Heart right ventricle (tissue), 16 donors: ENCODE results near the gene HRH2. TPM values are rescaled to one million over a fixed set of nuclear protein-coding genes. Genes with fewer than 3 reads are reported as not detected.
A peak's percentile ranks its signal among the peaks of the same experiment; 100 is the strongest.

Source experiments
- ATAC-seq, 8 donors: fragments of 200-7000 bp; cut with Tn5 transposase; one replicate each; pipeline ENCODE4 v1.9.1; 2020; ENCODE audit warnings: mild to moderate bottlenecking in 8 of 8, moderate library complexity in 8 of 8, moderate number of reproducible peaks in 1 of 8
- DNase-seq, 2 donors: peaks; one replicate each; pipeline ENCODE4 v3.0.0-alpha.2; 2020
- H3K27ac ChIP-seq, 10 donors: fragments of 200-600 bp; sonication (generic) in 2 of 10; one replicate each; pipeline versions ENCODE4 v1.5.0 to v1.8.0; 2020 to 2022; ENCODE audit warnings: mild to moderate bottlenecking in 3 of 10
- H3K27me3 ChIP-seq, 7 donors: fragments of 200-600 bp; one replicate each; pipeline ENCODE4 v1.8.0; 2021 to 2022; ENCODE audit warnings: mild to moderate bottlenecking in 2 of 7
- H3K36me3 ChIP-seq, 9 donors: fragments of 200-600 bp; sonication (generic) in 1 of 9; one replicate each; pipeline versions ENCODE4 v1.5.0 to v1.8.0; 2020 to 2022; ENCODE audit warnings: mild to moderate bottlenecking in 2 of 9
- H3K4me1 ChIP-seq, 9 donors: fragments of 200-600 bp; sonication (generic) in 1 of 9; one replicate each; pipeline versions ENCODE4 v1.5.0 to v1.8.0; 2020 to 2022; ENCODE audit warnings: mild to moderate bottlenecking in 4 of 9
- H3K4me3 ChIP-seq, 10 donors: fragments of 200-600 bp; sonication (generic) in 2 of 10; one replicate each; pipeline versions ENCODE4 v1.5.0 to v1.8.0; 2020 to 2022; ENCODE audit warnings: mild to moderate bottlenecking in 7 of 10, moderate library complexity in 2 of 10
- H3K9me3 ChIP-seq, 11 donors: fragments of 200-600 bp in 10 of 11; sonication (generic) in 2 of 11; one replicate each; pipeline versions ENCODE4 v1.5.0 to v1.8.0; 2013 to 2022; ENCODE audit warnings: mild to moderate bottlenecking in 2 of 11, control low read depth in 1 of 11, moderate library complexity in 1 of 11
- CTCF ChIP-seq, 9 donors: fragments of 200-600 bp; sonication (generic) in 2 of 9; IDR thresholded peaks; one replicate each; pipeline versions ENCODE4 v1.5.0 to v1.8.0; 2021 to 2022; ENCODE audit warnings: antibody characterized with exemption in 9 of 9, mild to moderate bottlenecking in 5 of 9, moderate library complexity in 1 of 9
- WGBS, 2 donors: extraction: QIAGEN DNeasy Blood & Tissue Kit; methylation state at CpG; one replicate each; pipeline ENCODE4 v1.1.7; 2013; ENCODE audit warnings: inconsistent platforms in 1 of 2; 5-methylcytosine and 5-hydroxymethylcytosine counted together
- intact Hi-C, 10 donors: fragments of 100-400 bp; cut with DNase I; formaldehyde crosslinking; loops; one replicate each; pipeline versions ENCODE4 v1.11.1 to v1.14.2; 2022
- polyA plus RNA-seq, 2 donors: library from polyadenylated mRNA; stranded (reverse); fragments of 200-250 nt; gene quantifications; one replicate each; pipeline ENCODE4 v1.2.3, GENCODE V29; 2013
- total RNA-seq, 10 donors: library from RNA; stranded (reverse); fragmentation: NEBNext Ultra II Directional in 3 of 10; extraction: Animal tissue kit (Norgen Biotek cat#: 25700) in 3 of 10; gene quantifications; one replicate each; pipeline versions ENCODE4 v1.2.1 to v1.2.4, GENCODE V29; 2021 to 2023
- donor health status: Arrhythmogenic right ventricular cardiomyopathy.
- donor health status: ischemic (EF 13 %, LVEDD 7.1; RV severe dilation, severe dysfunction).
- donor health status: healthy with polysubstance abuse.
- donor health status: DM: no; HTN: yes; CAD: no.
- donor health status: DM: no; HTN: no; CAD: no.
- donor health status: ischemic (EF 25% LVEDD 6.9; RV normal size, moderate dysfunction).
- donor health status: ischemic (EF 25% LVEDD 5.7; RV mildly dilated, moderate dysfunction).
- donor health status: healthy.
- donor health status: DM: yes; HTN: yes; CAD: no.
- donor health status: Ischemic cardiomyopathy.
- donor health status: ischemic (EF 35%, LVEDD 5.7; RV mildly dilated, moderate dysfunction).
- donor health status: nonischemic (EF 11% LVEDD 7.7; RV severe dilation, severe dysfunction).
- donor health status: DM: yes; HTN: yes; CAD: no.
- donor health status: PGD.
- donor health status: ischemic (EF 29% LVEDD 5.4; RV normal size, mild dysfunction).
- donor health status: nonischemic (EF 23%, LVEDD 6.1; RV moderate dilation, normal function).

Gene HRH2
- total and polyA plus RNA-seq, 12 donors = 12.2 to 78.7 (median 50.6) TPM

GRCh38 chr5:175670372-175670771, 12.5 kb downstream of the HRH2 start:
- Histone ChIP-seq H3K27me3 (no peaks in the 10 kb centered on the region), H3K4me3 (no peak overlapping the region), H3K36me3 (no peaks in the 10 kb centered on the region), H3K27ac (peak overlapping the region in 8 of 10 donors; percentile 16 to 68 (median 43)), H3K9me3 (no peaks in the 10 kb centered on the region), H3K4me1 (peaks cover 7 to 91% (median 44%) of the 10 kb centered on the region in 9 donors)
- DNase-seq (no peak), ATAC-seq (peak in 1 of 8 donors; percentile 3)
- 70 to 72% methylated on average over 3 of the region's 3 CpGs for WGBS, 2 donors
- intact Hi-C loops = no loop called here
- no peak for TF ChIP-seq CTCF (IDR thresholded peaks at IDR 0.05)

- Histone ChIP-seq H3K4me3 (no peak overlapping the region), H3K9me3 (no peaks in the 10 kb centered on the region), H3K27me3 (no peaks in the 10 kb centered on the region), H3K36me3 (no peaks in the 10 kb centered on the region), H3K4me1 (peaks cover 7 to 91% (median 38%) of the 10 kb centered on the region in 9 donors), H3K27ac (peak overlapping the region in 8 of 10 donors; percentile 6 to 68 (median 43))
- 16 to 25% methylated on average over 4 of the region's 4 CpGs for WGBS, 2 donors
- ATAC-seq (peak in 6 of 8 donors; percentile 11 to 34 (median 28)), DNase-seq (no peak)
- TF ChIP-seq CTCF (IDR thresholded peaks at IDR 0.05) = no peak
- intact Hi-C loops = no loop called here
Measured at GRCh38 chr5:175671013-175671412, 13.1 kb downstream of the HRH2 start.

GRCh38 chr5:175672976-175673648, 15.2 kb downstream of the HRH2 start:
- no peak for DNase-seq
- Histone ChIP-seq H3K36me3 (no peaks in the 10 kb centered on the region), H3K4me1 (peaks cover 5 to 96% (median 41%) of the 10 kb centered on the region in 9 donors), H3K27me3 (no peaks in the 10 kb centered on the region), H3K9me3 (no peaks in the 10 kb centered on the region), H3K4me3 (no peak overlapping the region), H3K27ac (peak overlapping the region in 4 of 10 donors; percentile 14 to 62 (median 26))
- WGBS, 2 donors = 59 to 63% methylated on average over 12 of the region's 12 CpGs
- intact Hi-C loops = no loop called here
- peak in 1 of 8 donors; percentile 9 for ATAC-seq
- no peak for TF ChIP-seq CTCF (IDR thresholded peaks at IDR 0.05)

GRCh38 chr5:175674731-175675346, 17.0 kb downstream of the HRH2 start:
- Histone ChIP-seq H3K36me3 (no peaks in the 10 kb centered on the region), H3K27me3 (peaks cover 0 to 3% (median 0%) of the 10 kb centered on the region in 7 donors), H3K9me3 (no peaks in the 10 kb centered on the region), H3K27ac (peak overlapping the region in 3 of 10 donors; percentile 2 to 62 (median 13)), H3K4me3 (no peak overlapping the region), H3K4me1 (peaks cover 0 to 96% (median 38%) of the 10 kb centered on the region in 9 donors)
- DNase-seq = no peak
- no peak for ATAC-seq
- TF ChIP-seq CTCF (IDR thresholded peaks at IDR 0.05) = no peak
- intact Hi-C loops = no loop called here
- WGBS, 2 donors = 64 to 75% methylated on average over 5 of the region's 5 CpGs
